ENCODE results near the gene SORCS2. TPM values are rescaled to one million over a fixed set of nuclear protein-coding genes. Genes with fewer than 3 reads are reported as not detected.

Gene SORCS2
- total RNA-seq, 1 donor from 2014 or later, result 13.8 TPM

DNA sequence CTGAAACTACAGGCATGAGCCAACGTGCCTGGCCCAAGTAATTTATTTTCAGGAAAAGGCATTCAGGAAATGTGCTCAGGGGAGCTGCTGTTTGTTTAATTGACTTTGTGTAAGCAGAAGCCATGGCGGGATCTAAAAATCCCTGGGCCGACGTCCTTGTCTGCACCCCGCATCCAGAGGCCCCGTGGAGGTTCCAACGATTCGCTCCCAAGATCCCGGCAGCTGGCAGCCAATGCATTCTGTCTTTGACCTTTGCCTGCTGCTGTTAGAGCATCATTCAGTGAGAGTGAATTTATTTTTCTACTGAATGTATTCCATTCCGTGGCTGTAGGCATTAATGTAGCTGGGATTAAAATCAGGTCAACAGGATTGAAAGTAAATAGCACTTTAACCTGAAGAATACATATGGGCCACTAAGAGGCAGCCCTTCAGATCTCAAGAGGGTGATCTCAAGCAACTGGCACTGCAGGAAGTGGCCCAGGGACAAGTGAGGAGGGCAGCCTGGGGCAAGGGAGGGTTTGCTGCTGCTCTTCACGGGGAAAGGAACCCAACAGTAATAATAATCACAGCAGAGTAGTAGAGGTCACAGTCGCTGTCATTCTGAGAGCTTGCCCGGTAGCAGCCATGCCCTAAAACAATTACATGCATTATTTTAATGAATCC, 167.2 kb downstream of the SORCS2 start:
- Mint-ChIP-seq H3K36me3 (ENCODE audit: low read depth, unreplicated experiment) (no peaks in the 10 kb centered on the region), H3K27ac (ENCODE audit: unreplicated experiment) (no peak overlapping the region), H3K4me1 (ENCODE audit: low read depth, unreplicated experiment) (peaks cover 20% of the 10 kb centered on the region), H3K27me3 (ENCODE audit: low read depth, unreplicated experiment) (peaks cover 1% of the 10 kb centered on the region), H3K9me3 (ENCODE audit: unreplicated experiment) (peaks cover 4% of the 10 kb centered on the region), H3K4me3 (ENCODE audit: unreplicated experiment) (no peak overlapping the region)
- DNase-seq (ENCODE audit: low read depth) (no peak), FAIRE-seq (no peak)
- no peak overlapping the region for H2AFZ ChIP-seq (ENCODE audit: low read depth, low read length)
- H3K4me3 ChIP-seq (ENCODE audit: insufficient read depth, low read depth, low read length), result no peak overlapping the region
- peaks cover 44% of the 10 kb centered on the region for H4K20me1 ChIP-seq (ENCODE audit: insufficient read depth, low read length)
- H3K36me3 ChIP-seq (ENCODE audit: insufficient read depth, low read length), result no peaks in the 10 kb centered on the region
- no peak overlapping the region for H3K27ac ChIP-seq (ENCODE audit: low read depth, low read length)
- no peak for TF ChIP-seq EZH2 (IDR thresholded peaks at IDR 0.05; ENCODE audit: insufficient read depth, low read length)
- TF ChIP-seq, protein P1, sequence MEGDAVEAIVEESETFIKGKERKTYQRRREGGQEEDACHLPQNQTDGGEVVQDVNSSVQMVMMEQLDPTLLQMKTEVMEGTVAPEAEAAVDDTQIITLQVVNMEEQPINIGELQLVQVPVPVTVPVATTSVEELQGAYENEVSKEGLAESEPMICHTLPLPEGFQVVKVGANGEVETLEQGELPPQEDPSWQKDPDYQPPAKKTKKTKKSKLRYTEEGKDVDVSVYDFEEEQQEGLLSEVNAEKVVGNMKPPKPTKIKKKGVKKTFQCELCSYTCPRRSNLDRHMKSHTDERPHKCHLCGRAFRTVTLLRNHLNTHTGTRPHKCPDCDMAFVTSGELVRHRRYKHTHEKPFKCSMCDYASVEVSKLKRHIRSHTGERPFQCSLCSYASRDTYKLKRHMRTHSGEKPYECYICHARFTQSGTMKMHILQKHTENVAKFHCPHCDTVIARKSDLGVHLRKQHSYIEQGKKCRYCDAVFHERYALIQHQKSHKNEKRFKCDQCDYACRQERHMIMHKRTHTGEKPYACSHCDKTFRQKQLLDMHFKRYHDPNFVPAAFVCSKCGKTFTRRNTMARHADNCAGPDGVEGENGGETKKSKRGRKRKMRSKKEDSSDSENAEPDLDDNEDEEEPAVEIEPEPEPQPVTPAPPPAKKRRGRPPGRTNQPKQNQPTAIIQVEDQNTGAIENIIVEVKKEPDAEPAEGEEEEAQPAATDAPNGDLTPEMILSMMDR (IDR thresholded peaks at IDR 0.05; ENCODE audit: insufficient read depth, low read depth, low read length), result no peak
- H3K4me2 ChIP-seq (ENCODE audit: low read length), result no peak overlapping the region
- H3K4me1 ChIP-seq (ENCODE audit: insufficient read depth, low read length), result peaks cover 17% of the 10 kb centered on the region
- no peaks in the 10 kb centered on the region for H3K9me3 ChIP-seq (ENCODE audit: insufficient read depth, low read depth, low read length)
- no peaks in the 10 kb centered on the region for H3K79me2 ChIP-seq (ENCODE audit: insufficient read depth, low read length)
- no peak overlapping the region for H3K9ac ChIP-seq (ENCODE audit: low read length)
- H3K27me3 ChIP-seq (ENCODE audit: insufficient read depth, low read length), result no peaks in the 10 kb centered on the region

DNA sequence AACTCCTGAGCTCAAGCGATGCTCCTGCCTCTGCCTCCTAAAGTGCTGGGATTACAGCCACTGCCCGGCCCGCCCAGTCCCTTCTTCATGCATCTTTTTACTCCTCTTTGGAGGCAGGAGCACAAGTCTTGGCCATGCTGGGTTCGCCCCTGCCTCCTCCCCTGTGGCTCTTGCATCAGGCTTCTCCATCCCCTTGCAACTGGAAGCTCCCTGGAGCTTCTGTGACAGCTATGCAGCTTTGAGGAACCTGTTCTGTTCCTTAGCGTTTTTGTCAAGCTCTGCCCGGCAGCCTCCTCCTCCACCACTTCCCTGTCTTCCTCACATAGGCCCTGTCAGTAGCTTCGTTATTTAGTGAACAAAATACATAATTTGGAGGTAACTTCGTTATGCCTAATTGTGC, 168.5 kb downstream of the SORCS2 start:
- Histone ChIP-seq H3K4me2 (ENCODE audit: low read length) (no peak overlapping the region), H4K20me1 (ENCODE audit: insufficient read depth, low read length) (peaks cover 55% of the 10 kb centered on the region), H2AFZ (ENCODE audit: low read depth, low read length) (no peak overlapping the region), H3K27ac (ENCODE audit: low read depth, low read length) (no peak overlapping the region), H3K36me3 (ENCODE audit: insufficient read depth, low read length) (no peaks in the 10 kb centered on the region), H3K4me1 (ENCODE audit: insufficient read depth, low read length) (peaks cover 16% of the 10 kb centered on the region), H3K9ac (ENCODE audit: low read length) (no peak overlapping the region), H3K9me3 (ENCODE audit: insufficient read depth, low read depth, low read length) (no peaks in the 10 kb centered on the region), H3K79me2 (ENCODE audit: insufficient read depth, low read length) (no peaks in the 10 kb centered on the region), H3K27me3 (ENCODE audit: insufficient read depth, low read length) (peaks cover 7% of the 10 kb centered on the region), H3K4me3 (ENCODE audit: insufficient read depth, low read depth, low read length) (no peak overlapping the region)
- Mint-ChIP-seq H3K9me3 (ENCODE audit: unreplicated experiment) (peaks cover 4% of the 10 kb centered on the region), H3K36me3 (ENCODE audit: low read depth, unreplicated experiment) (peaks cover 2% of the 10 kb centered on the region), H3K4me3 (ENCODE audit: unreplicated experiment) (no peak overlapping the region), H3K4me1 (ENCODE audit: low read depth, unreplicated experiment) (peaks cover 20% of the 10 kb centered on the region), H3K27me3 (ENCODE audit: low read depth, unreplicated experiment) (peaks cover 9% of the 10 kb centered on the region), H3K27ac (ENCODE audit: unreplicated experiment) (no peak overlapping the region)
- FAIRE-seq, result no peak
- TF ChIP-seq, protein P1 (IDR thresholded peaks at IDR 0.05; ENCODE audit: insufficient read depth, low read depth, low read length), result no peak
- TF ChIP-seq EZH2 (IDR thresholded peaks at IDR 0.05; ENCODE audit: insufficient read depth, low read length), result no peak
- no peak for DNase-seq (ENCODE audit: low read depth)

DNA sequence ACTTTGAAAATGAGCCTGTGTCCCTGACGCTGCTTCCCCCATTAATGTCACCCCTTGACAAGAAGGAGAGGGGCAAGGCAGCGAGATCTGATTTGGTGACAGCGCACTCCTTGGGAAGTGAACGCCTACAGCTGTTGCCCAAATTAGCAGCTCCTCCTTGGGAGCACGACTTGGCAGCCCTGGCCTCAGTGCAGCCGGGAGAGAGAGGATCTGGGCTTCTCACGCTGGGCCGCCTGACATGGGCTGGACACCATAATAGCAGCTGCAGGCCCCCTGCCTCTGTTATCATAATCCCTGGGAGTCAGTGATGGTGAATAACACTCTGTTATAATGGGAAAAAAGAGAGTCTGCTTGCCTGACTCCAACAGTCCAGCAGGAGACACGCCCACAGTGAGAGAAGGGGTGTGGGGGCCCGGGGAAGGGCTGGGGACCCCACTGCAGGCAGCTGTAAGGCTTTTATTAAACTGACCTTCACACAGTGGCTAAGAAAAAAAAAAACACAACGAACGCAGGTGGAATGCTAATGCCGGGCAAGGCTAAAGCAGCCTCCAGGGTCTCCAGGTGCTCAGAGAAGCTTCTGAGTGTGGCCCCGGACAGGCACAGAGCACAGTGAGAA, 169.1 kb downstream of the SORCS2 start:
- H3K9me3 Mint-ChIP-seq (ENCODE audit: unreplicated experiment), result peaks cover 4% of the 10 kb centered on the region
- peaks cover 11% of the 10 kb centered on the region for H3K27me3 Mint-ChIP-seq (ENCODE audit: low read depth, unreplicated experiment)
- no peak overlapping the region for H3K4me3 Mint-ChIP-seq (ENCODE audit: unreplicated experiment)
- no peak overlapping the region for H3K9ac ChIP-seq (ENCODE audit: low read length)
- H3K79me2 ChIP-seq (ENCODE audit: insufficient read depth, low read length), result no peaks in the 10 kb centered on the region
- H3K27ac Mint-ChIP-seq (ENCODE audit: unreplicated experiment), result no peak overlapping the region
- peaks cover 17% of the 10 kb centered on the region for H3K4me1 ChIP-seq (ENCODE audit: insufficient read depth, low read length)
- no peak overlapping the region for H3K4me2 ChIP-seq (ENCODE audit: low read length)
- no peaks in the 10 kb centered on the region for H3K9me3 ChIP-seq (ENCODE audit: insufficient read depth, low read depth, low read length)
- no peaks in the 10 kb centered on the region for H3K36me3 ChIP-seq (ENCODE audit: insufficient read depth, low read length)
- H2AFZ ChIP-seq (ENCODE audit: low read depth, low read length), result no peak overlapping the region
- FAIRE-seq, result no peak
- H4K20me1 ChIP-seq (ENCODE audit: insufficient read depth, low read length), result peaks cover 55% of the 10 kb centered on the region
- peaks cover 2% of the 10 kb centered on the region for H3K36me3 Mint-ChIP-seq (ENCODE audit: low read depth, unreplicated experiment)
- DNase-seq (ENCODE audit: low read depth), result no peak
- no peak overlapping the region for H3K27ac ChIP-seq (ENCODE audit: low read depth, low read length)
- H3K4me3 ChIP-seq (ENCODE audit: insufficient read depth, low read depth, low read length), result no peak overlapping the region
- peaks cover 20% of the 10 kb centered on the region for H3K4me1 Mint-ChIP-seq (ENCODE audit: low read depth, unreplicated experiment)
- TF ChIP-seq, protein P1 (IDR thresholded peaks at IDR 0.05; ENCODE audit: insufficient read depth, low read depth, low read length), result no peak
- TF ChIP-seq EZH2 (IDR thresholded peaks at IDR 0.05; ENCODE audit: insufficient read depth, low read length), result no peak
- peaks cover 13% of the 10 kb centered on the region for H3K27me3 ChIP-seq (ENCODE audit: insufficient read depth, low read length)

Measured in astrocyte (in vitro differentiated cells and primary cell).